NCI-H1092 treated with DMSO at 0.1 percent for 48 hours (cell line): ENCODE results near the gene NOC2L.

Experiments
- DNase-seq: peaks from one replicate; lab custom pipeline; 2025; lab: John Stamatoyannopoulos, UW

NOC2L gene

GRCh38 chr1:929712-930632, 29.1 kb downstream of the NOC2L start:
- DNase-seq = no peak

GRCh38 chr1:928825-929661, 30.0 kb downstream of the NOC2L start:
- DNase-seq = no peak

GRCh38 chr1:927748-928147, 31.3 kb downstream of the NOC2L start:
- DNase-seq = no peak

GRCh38 chr1:927234-927633, 31.8 kb downstream of the NOC2L start:
- DNase-seq = no peak

GRCh38 chr1:925561-926421, 33.3 kb downstream of the NOC2L start:
- no peak for DNase-seq

GRCh38 chr1:924656-925560, 34.1 kb downstream of the NOC2L start:
- peak; percentile 11 for DNase-seq

GRCh38 chr1:923991-924655, 34.9 kb downstream of the NOC2L start:
- no peak for DNase-seq

GRCh38 chr1:923131-923990, 35.7 kb downstream of the NOC2L start, which contains the start of gene SAMD11:
TSS of gene SAMD11 (plus strand) at chr1:923923. CDS start at chr1:924432, 509 bp downstream.
- peak; percentile 20 for DNase-seq

- peak; percentile 33 for DNase-seq
Observed at GRCh38 chr1:921011-921837, 37.8 kb downstream of the NOC2L start.

- DNase-seq = no peak
Observed at GRCh38 chr1:920521-920920, 38.5 kb downstream of the NOC2L start.

GRCh38 chr1:920010-920409, 39.0 kb downstream of the NOC2L start:
- no peak for DNase-seq

- DNase-seq = no peak
Observed at GRCh38 chr1:919271-919872, 39.7 kb downstream of the NOC2L start.

- DNase-seq = no peak
Observed at GRCh38 chr1:918843-919242, 40.2 kb downstream of the NOC2L start.

GRCh38 chr1:918353-918752, 40.7 kb downstream of the NOC2L start:
- no peak for DNase-seq

- no peak for DNase-seq
Observed at GRCh38 chr1:917466-918091, 41.5 kb downstream of the NOC2L start.

GRCh38 chr1:917076-917459, 42.0 kb downstream of the NOC2L start:
- no peak for DNase-seq
